Fibroblast of skin of back (primary cell): ENCODE measurements around the gene NDUFA8.
A peak's percentile ranks its signal among the peaks of the same experiment; 100 is the strongest.

Source experiments
- DNase-seq: peaks from one replicate; pipeline ENCODE4 v3.0.0-alpha.2; 2013

NDUFA8 gene

DNA sequence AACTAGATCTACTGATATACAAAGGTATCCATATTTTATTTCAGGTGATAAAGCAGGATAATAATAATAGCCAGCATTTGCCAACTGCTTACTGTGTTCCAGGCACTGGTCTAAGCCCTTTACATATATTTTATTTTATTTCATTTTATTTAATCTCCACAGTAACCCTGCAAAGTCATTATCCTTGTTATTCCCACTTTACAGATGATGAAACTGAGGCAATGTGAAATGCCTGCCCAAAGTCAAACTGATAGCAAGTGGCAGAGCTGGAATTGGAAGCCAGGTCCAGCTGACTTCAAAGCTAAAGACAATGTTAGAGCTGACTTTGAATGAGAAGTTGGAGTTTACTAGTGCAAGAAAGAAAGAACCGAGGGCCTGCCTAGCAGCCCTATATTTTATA, 25.0 kb upstream of the NDUFA8 start:
- no peak for DNase-seq

DNA sequence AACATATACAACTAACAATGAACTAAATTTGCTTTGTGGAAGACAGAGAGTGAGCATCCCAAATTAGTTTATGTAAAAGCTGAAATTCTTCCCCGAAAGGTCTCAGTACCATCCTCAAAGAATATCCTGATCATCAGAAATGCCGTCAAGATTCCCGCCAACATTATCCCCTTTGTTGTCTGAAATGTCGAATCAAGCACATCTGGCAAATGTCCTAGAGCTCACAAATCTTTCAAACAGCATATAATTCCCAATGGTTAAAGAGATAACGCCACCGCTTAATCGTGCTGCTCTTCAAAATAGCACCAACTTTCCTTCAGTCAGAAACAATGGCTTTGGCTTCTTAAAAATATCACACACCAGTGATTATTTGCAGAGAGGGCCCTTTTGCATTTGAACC, 23.9 kb upstream of the NDUFA8 start:
- no peak for DNase-seq

DNA sequence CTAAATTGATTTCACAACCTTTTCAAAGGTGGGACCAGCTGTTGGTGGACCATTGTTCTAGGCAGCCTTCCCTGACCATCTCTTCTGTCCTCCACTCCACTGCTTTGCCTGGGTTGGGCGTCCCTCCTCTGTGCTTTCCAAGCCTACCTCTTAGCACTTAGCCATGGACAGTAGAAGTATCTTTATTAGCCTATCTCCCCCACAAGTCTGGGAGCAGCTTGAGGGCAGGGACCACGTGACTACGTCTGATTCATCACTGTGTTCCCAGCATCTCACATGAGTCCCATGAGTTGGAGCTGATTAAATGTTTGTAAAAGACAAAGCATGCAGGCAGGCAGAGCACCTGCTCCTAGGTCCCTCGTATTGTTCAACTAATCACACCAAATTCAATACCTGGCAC, 21.1 kb upstream of the NDUFA8 start:
- peak; percentile 68 for DNase-seq

DNA sequence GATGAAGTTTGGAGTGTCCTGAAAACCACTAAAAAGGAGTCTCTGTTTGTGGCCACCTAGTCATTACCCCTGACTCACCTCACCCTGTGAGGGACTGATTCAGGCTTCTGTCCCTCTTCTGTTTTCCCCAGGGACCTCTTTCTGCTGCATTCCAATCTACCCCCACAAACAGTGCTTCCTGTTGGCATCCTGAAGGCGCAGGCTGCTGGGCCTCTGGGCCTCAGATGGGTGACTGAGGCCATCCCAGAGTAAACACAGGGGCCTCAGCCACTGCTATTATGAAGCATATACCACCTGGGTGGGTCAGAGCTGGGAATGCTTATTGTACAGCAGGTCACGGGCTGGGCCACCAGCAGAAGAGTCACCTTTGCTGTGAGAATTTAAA, 20.1 kb upstream of the NDUFA8 start:
- peak; percentile 73 for DNase-seq

DNA sequence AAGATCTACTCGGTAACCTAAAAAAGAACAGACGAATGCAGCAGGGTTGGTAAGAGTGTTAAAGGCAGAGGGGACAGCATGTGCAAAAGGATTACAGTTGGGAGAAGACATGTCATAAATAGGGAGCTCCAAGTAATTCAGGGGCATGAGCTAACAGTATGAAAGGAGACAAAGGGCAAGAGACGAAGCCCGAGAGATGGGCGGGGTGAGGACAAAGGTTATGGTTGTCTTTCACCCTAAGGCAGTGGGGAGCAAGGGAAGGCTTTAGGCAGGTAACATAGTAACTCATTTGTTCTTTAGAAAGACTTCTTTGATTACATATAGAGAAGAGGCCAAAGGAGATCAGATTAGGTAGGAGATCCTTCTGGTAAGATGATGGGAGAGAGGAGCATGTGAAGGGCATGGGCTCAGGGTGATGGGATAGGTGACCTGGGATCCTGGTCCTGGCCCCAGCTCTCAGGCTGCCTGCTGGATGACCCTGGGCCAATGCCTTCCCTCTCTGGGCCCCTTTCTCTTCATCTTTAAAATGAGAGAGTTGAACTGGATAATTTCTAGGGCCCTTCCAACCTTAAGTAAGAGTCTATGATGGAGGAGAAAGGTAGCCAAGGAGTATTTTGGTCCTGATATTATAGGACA, 19.6 kb upstream of the NDUFA8 start:
- no peak for DNase-seq

DNA sequence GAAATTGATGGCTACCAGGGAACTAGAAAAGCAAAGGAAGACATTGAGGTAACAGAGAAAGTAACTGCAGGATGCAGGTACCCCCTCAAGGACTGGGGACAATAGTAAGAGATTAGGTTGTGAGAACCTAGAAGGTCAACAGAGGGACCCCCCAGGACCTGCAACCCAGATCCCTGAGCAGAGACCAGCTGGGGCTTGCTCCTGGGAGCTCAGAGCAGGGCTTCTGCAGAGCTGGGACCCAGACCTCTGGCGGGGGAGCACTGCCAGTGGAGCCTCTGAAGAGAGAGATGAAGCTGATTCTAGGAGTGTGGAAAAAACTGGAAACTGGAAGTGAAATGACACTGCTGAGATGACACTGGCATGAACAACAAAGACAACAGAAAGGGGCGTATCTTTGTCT, 17.3 kb upstream of the NDUFA8 start:
- no peak for DNase-seq

DNA sequence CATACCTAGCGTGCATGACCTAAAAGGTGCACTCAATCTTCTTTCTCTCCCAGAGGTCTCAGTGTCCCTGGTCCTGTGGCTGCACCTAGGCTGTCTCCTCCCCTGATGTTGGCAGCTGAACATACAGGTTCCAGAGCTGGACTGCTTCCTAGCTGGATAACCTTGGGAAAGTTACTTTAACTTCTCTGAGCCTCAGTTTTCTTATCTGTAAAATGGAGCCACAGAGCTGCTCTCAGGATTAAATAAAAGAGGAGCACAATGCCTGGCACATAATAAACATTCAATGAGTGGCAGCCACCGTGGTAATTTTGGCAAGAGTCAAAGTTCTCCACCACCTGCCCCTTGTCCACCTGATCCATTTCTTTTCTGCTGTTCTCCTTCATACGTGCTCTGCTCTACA, 14.1 kb upstream of the NDUFA8 start:
- no peak for DNase-seq

DNA sequence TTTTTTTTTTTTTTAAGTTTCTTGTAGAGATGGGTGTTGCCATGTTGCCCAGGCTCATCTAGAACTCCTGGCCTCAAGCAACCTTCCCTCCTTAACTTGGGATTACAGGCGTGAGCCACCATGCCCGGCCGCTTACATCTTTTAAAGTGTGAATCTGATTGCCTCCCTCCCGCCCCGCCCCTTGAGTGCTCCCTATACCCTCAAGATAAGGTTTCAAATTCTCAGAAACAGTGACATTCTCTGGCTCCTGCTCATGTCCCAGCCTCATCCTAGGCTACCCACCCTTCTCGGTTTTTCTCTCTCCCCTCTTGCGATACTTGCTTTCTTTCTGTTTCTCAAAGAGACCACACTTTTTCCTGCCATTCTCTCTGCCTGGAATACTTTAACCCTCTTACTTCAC, 12.6 kb upstream of the NDUFA8 start:
- no peak for DNase-seq

DNA sequence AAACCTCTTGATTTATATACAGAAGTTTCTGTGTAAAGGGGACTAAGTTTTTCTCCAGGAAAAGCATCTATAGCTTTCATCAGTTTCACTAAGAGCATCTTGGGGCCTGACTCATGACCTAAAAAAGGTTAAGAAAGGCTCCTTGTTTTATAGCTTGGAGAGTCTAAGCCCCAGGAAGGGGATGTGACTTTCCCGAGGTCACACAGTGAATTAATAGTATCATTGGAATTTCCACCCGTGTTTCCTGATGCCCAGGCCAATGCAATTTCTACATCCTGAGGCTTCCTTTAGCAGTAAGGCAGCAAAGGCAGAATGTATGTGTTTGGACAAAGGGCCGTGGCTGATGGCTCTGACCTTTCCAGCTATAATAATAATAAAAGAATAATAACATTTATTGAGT, 8.8 kb upstream of the NDUFA8 start:
- DNase-seq: no peak

DNA sequence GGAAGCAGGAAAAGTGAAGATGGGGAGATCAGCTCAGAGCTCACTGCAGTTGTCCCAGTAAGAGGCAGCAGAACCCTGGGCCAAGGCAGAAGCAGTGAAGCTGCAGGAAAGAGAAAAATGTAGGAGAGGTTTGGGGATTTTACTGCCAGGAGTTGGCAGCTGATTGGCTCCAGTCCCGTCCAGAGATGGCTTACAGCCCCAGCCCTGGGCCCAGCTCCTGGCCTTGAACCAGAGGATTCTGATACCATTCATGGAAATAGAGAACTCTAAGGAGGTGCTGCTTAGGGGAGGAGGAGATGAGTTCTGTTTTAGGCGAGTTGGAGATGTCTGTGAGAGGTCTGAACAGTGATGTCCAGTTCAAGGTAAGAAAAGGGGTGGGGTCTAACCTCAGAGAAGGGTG, 4.7 kb upstream of the NDUFA8 start:
- no peak for DNase-seq

DNA sequence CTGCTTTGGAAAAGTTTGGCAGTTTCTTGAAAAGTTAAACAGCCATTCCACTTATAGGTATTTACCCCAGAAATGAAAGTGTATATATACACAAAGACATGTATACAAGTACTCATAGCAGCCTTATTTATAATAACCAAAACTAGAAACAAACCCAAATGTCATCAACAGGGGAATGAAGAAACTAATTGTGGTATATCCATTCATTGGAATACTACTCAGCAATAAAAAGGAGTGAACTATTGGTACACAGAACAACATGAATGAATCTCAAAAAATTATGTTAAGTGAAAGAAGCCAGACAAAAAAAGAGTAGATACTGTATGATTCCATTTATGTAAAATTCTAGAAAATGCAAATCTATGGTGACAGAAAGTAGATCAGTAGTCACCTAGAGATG, 2.8 kb upstream of the NDUFA8 start:
- no peak for DNase-seq

DNA sequence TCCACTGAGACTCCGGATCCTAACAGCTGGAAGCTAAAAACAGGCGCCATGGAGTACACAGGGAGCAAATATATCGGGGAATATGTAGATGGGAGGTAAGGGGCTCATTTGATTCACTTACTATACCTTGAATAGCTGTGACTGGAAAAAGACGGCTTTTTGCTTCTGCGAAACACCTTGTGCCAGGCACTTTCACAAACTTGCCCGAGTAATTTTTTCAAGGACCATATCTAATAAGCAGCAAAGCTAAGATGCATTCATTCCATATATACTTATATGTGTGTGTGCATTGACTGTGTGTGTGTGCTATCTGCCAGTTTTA, 307 bp upstream of the NDUFA8 start:
- DNase-seq: no peak

DNA sequence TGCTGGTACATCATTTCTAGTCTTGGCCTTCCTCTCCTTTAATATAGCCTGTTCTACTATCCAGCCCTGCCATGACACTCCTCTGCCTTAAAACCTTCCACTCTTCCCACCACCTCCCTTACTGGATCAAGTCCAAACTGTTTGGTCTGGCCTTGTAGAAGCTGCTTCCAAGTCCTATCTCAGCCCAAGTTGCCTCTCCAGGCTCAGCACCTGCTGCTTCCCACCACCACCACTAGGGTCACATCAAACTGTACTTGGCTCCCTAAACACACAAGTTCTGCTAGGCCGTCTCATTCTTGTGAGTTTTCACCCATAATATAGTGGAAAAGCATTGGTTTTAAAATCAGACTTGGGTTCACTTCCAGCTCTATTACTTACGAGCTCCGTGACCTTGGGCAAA, 1.4 kb downstream of the NDUFA8 start:
- DNase-seq: peak; percentile 44

DNA sequence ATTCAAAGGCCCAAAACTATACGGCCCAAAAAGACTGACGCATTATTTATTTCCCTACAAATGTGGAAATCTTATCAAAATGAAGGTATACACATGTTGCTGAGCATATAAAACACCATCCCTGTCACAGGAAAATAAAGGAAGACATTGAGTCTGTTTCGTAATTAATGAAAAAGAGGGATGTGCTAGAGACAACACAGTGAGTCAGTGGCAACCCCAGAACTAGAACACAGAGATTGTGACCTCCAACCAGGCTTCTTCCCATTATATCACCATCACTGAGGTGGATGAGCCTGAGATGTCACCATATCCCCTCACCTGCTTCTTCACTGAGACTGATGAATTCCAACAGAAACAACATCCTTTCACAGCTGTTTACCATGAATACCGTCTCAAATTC, 3.8 kb downstream of the NDUFA8 start:
- no peak for DNase-seq

DNA sequence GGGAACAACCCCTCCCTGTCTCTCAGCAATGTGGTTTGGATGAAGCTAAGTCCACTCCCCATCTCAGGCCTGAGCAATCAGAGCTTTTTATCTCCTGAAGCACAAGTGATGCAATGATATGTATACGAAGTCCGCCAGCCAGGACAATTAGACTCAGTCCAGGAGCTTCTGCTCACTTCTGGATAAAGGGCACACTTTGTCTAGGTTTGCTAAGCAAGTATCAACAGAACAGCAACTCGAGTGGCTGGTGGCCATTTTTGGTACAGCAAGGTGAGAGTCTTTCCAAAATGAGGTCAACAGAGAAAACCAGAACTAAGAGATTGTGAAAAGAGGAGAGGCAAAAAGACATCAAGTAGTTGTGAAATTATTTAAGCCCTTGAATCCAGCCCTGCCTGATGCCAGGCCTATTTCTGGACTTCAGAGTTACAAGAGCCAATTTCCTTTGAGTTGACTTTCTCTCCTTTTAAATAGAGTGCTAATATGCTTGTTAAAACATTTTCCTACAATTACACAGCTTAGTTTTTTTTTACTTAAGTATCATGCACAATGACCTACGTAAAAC, 8.2 kb downstream of the NDUFA8 start:
- DNase-seq: no peak

DNA sequence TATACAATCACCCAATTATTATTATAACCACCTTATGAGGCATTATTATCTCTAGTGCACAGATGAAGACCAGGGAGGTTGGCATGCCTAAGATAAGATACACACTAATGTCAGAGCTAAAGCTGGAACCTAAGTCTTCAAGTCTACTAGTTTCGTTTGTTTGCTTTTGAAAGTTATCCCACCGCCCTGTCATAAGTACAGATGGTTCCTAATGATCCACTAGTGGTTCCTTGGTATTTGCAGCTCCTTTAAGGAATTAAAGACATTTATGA, 14.1 kb downstream of the NDUFA8 start:
- DNase-seq: no peak

DNA sequence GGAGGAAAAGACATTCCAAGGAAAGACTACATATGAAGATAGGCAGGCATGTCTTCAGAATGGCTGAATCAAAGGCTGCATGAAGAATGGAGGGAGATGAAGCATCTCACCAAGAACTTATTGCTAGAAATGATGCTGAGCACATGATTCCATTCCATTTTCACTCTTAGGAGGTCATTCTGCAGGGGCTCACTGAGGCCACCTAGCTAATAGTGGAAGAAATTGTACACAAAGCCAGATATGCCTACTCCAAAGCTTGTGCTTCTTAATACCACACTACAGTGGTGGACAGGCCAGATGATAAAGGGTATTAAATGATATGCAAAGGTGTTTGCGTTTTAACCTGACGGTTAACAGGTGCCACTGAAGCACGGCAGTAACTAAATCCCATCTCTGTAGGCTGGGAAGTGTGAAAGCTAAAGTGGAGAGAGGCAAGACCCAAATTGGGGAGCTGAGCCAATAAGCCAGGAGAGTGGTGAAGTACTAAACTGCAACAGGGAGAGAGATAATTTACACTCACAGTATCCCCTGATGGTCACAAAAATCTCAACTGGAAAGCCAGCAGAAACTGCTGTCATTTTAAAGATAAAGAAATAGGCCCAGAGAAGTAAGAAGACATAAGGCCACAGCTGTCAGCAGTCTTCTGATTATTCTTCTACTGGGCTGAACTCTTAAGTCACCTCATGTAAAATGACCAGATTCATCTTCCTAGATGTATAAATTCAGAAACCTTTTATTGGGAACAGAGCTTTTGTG, 14.6 kb downstream of the NDUFA8 start:
- DNase-seq: no peak

DNA sequence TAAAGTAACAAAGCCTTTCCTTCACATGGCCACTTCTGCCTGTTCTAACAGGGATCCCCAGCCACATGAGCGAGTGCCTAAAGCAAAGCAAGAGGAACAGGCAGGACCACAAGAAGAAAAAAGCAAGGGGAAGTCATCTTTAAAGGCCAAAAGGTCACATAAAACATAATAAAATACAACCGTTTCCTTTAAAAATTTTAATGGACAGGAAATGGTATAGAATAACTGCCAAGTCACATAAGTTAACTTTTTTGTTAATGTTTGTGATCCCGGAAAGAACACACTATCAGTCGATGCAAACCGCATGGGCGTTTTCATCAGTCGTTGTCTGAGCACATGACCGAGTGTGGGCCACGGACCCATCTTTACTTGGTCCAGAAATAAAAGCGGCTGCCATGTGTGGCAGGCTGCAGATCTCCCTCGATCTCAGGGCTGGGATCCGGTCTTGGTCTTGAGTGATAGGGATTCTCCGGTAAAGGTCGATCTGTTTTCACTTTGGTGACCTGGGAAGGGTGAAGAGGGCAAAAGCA, 15.6 kb downstream of the NDUFA8 start:
- DNase-seq: no peak

DNA sequence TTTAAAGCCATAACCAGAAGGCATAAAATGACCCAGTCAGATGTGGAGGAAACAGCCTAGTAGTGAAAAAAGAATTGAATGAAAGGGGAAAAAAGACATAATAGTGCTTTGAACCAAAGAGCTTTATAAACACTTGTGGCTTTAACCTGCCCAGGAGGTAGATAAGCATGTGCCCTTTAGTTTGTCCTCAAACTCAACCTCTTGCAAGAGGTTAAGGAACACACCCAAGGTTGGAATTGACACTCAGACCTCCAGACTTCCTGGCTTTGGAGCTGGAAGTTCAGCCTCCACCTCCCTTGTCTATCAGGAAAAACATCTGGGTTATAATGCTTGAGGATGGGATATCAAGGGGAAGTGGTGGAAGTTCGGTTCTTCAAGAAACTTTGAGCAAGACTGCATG, 16.3 kb downstream of the NDUFA8 start:
- DNase-seq: no peak

DNA sequence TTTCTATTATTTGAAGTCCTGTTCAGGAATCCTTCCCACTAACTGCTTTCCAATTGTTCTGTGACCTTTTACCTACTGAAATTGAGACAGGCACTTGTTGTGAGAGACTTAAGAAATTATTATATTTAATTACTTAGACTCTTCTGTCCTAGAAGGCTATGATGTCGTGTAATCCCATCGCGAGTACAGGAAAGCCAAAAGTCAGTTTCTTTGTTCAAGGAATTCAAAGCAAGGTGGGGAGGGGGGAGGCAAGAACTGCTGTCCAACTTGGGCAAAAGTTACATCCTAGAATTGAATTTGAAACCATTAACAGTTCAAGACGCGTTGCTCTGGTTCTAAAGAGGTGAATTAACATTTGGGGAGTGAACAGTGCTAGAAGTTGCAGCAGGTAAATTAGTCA, 17.9 kb downstream of the NDUFA8 start:
- no peak for DNase-seq

DNA sequence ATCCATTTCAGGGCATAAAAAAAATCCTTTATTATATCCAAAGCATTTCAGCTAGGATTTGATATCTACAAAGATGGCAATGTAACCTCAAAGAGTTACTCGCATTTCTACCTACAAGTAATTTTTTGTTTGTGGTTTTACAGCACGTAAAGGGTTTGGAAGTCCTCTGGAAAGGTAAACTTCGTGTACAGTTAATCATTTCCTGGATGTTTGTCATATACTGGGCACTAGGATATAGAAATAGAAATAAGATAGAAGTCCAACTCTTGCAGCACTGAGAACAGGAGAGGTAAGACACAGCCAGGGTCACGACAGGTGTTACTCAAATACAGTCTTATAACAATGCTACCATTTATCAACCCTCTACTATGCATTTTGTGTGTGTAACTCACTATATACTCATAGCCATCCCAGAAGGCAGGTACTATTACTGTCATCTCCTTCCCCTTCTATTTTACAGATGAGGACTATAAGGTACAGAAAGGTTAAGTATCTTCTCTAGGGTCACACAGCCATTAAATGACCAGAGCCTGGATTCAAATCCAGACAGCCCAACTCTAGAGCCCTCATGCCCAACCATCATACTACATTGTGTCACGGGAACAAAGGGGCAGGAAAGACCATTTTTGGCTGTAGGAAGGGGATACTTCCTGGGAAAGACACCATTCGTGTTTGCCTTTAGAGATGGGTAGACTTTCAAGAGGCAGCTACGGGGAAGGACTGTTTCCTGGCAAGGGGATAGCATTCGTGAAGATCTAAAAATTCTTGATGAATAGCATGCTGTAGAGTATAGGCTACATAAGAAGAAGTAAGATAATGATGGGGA, 19.0 kb downstream of the NDUFA8 start:
- no peak for DNase-seq

DNA sequence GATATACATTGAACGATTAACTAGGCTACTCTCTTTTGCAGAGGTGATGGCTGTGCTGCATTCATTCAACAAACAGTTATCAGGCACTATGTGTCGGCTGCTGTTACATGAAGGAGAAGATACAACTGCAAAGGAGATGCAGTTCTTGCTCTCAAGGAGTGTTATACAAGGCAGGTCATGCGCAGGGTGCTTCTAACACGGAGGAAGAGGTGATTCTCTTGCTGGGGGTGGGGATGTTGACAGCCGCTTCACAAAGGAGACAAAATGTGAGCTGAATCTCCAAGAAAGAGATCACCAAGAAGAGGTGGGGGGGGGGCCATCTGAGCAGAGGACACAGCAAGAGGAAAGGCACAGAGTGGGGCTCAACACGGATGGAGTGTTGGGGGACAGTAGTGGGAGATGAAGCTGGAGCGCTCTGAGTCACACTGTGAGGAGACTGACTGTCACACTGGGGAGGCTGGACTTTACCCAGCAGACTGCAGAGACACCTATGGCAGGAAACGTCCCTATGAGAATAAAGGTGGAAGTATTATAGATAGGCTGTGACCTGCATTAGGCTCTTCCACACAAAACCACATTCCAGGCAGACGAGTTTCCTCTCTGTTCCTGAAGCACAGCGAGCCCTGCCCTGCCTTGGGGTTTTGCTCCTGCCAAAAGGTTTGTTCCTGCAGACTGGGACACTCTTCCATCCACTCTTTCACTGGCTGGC, 20.9 kb downstream of the NDUFA8 start:
- no peak for DNase-seq

DNA sequence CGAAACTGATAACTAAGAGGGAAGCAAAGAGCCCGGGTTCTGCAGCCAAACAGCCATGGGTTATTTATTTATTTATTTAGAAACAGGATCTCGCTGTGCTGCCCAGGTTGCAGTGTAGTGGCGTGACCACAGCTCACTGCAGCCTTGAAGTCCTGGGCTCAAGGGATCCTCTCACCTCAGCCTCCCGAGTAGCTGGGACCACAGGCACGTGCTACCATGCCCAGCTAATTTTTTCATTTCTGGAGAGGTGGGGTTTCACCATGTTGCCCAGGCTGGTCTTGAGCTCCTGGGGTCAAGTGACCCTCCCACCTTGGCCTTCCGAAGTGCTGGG, 24.1 kb downstream of the NDUFA8 start:
- no peak for DNase-seq
